ENCODE measurements around the gene EML4. TPM values are rescaled to one million over a fixed set of nuclear protein-coding genes. Genes with fewer than 3 reads are reported as not detected.

The EML4 gene
- polyA plus RNA-seq, 1 of the 3 experiments (the other 2 are of a cell fraction) = 35.0 TPM

GRCh38 chr2:42296226-42296625, 127.1 kb downstream of the EML4 start:
- WGBS (ENCODE audit: low lambda C conversion rate) = 96% methylated on average over 2 of the region's 2 CpGs
- Histone ChIP-seq H3K9me2 (no peaks in the 10 kb centered on the region), H3F3A (replicated peaks; ENCODE audit: insufficient read depth) (no peaks in the 10 kb centered on the region), H3K4me1 (ENCODE audit: control insufficient read depth in 1 of 2, insufficient read depth in 2 of 2, low read depth in 1 of 2, low read length in 1 of 2) (peaks cover 0 to 12% of the 10 kb centered on the region in 2 experiments; a peak in 2 of 4 replicates), H2AFZ (ENCODE audit: low read depth) (no peak overlapping the region), H3K9ac (no peak overlapping the region), H3K36me3 (replicated peaks in 1 of 2; ENCODE audit: control insufficient read depth in 1 of 2, insufficient read depth in 2 of 2, low read length in 1 of 2) (peaks cover 69 to 74% of the 10 kb centered on the region in 2 experiments), H3K4me3 (ENCODE audit: low read depth in 2 of 2, low read length in 1 of 2) (no peak overlapping the region), H3K79me2 (ENCODE audit: insufficient read depth) (no peaks in the 10 kb centered on the region), H3K4me2 (no peak overlapping the region), H4K20me1 (ENCODE audit: insufficient read depth) (no peaks in the 10 kb centered on the region), H3K9me3 (no peaks in the 10 kb centered on the region), H3K27me3 (ENCODE audit: insufficient read depth) (no peaks in the 10 kb centered on the region), H3K27ac (ENCODE audit: low read depth in 2 of 2, low read length in 1 of 2) (no peak overlapping the region)
- TF ChIP-seq MEF2A (IDR thresholded peaks at IDR 0.05; ENCODE audit: borderline replicate concordance, low read depth) = no peak
- no peak for TF ChIP-seq POLR2AphosphoS5 (IDR thresholded peaks at IDR 0.05; ENCODE audit: low read depth, low read length)
- TF ChIP-seq TEAD4 (IDR thresholded peaks at IDR 0.05; ENCODE audit: borderline replicate concordance, insufficient read depth) = no peak
- TF ChIP-seq RFX5 (IDR thresholded peaks at IDR 0.05; ENCODE audit: low read length) = no peak
- no peak for TF ChIP-seq FOSL2 (IDR thresholded peaks at IDR 0.05; ENCODE audit: borderline replicate concordance, low read depth)
- no peak for TF ChIP-seq USF2 (IDR thresholded peaks at IDR 0.05; ENCODE audit: borderline replicate concordance, low read depth, low read length)
- TF ChIP-seq USF1 (IDR thresholded peaks at IDR 0.05; ENCODE audit: borderline replicate concordance, low read depth) = no peak
- no peak for TF ChIP-seq ELF1 (IDR thresholded peaks at IDR 0.05)
- no peak for TF ChIP-seq CTCF (IDR thresholded peaks at IDR 0.05)
- ChIA-PET POLR2A (no interaction called here), CTCF (interaction anchor here (1.1 kb wide), 1 partner anchor 33 kb away, joined by 5 read pairs; no protein-coding TSS in a partner anchor)
- no peak for DNase-seq

- peaks cover 0 to 12% of the 10 kb centered on the region in 2 experiments; a peak in 2 of 4 replicates for H3K4me1 ChIP-seq (ENCODE audit: control insufficient read depth in 1 of 2, insufficient read depth in 2 of 2, low read depth in 1 of 2, low read length in 1 of 2)
- H3K4me2 ChIP-seq = no peak overlapping the region
- H3K4me3 ChIP-seq (ENCODE audit: low read depth in 2 of 2, low read length in 1 of 2) = no peak overlapping the region
- H4K20me1 ChIP-seq (ENCODE audit: insufficient read depth) = no peaks in the 10 kb centered on the region
- H3K79me2 ChIP-seq (ENCODE audit: insufficient read depth) = no peaks in the 10 kb centered on the region
- POLR2A ChIA-PET = no interaction called here
- H3F3A ChIP-seq (replicated peaks; ENCODE audit: insufficient read depth) = no peaks in the 10 kb centered on the region
- H3K27me3 ChIP-seq (ENCODE audit: insufficient read depth) = no peaks in the 10 kb centered on the region
- no peak overlapping the region for H3K27ac ChIP-seq (ENCODE audit: low read depth in 2 of 2, low read length in 1 of 2)
- no peak overlapping the region for H3K9ac ChIP-seq
- no peaks in the 10 kb centered on the region for H3K9me2 ChIP-seq
- no peak for DNase-seq
- no peak overlapping the region for H2AFZ ChIP-seq (ENCODE audit: low read depth)
- WGBS (ENCODE audit: low lambda C conversion rate) = 97% methylated on average over 2 of the region's 2 CpGs
- no peaks in the 10 kb centered on the region for H3K9me3 ChIP-seq
- CTCF ChIA-PET = interaction anchor here (1.0 to 1.4 kb wide), 2 partner anchors 12 to 444 kb away, joined by 3 to 6 read pairs; no protein-coding TSS in a partner anchor
- H3K36me3 ChIP-seq (replicated peaks in 1 of 2; ENCODE audit: control insufficient read depth in 1 of 2, insufficient read depth in 2 of 2, low read length in 1 of 2) = peaks cover 72 to 76% of the 10 kb centered on the region in 2 experiments
- no peak for TF ChIP-seq NRF1 (IDR thresholded peaks at IDR 0.05; ENCODE audit: low read depth, low read length)
- no peak for TF ChIP-seq RFX5 (IDR thresholded peaks at IDR 0.05; ENCODE audit: low read length)
- no peak for TF ChIP-seq ELF1 (IDR thresholded peaks at IDR 0.05)
- TF ChIP-seq TCF12 (IDR thresholded peaks at IDR 0.05) = no peak
- TF ChIP-seq YY1 (IDR thresholded peaks at IDR 0.05; ENCODE audit: low read depth) = no peak
- no peak for TF ChIP-seq CTCF (IDR thresholded peaks at IDR 0.05)
- no peak for TF ChIP-seq POLR2AphosphoS5 (IDR thresholded peaks at IDR 0.05; ENCODE audit: low read depth, low read length)
- TF ChIP-seq FOXJ3 (CRISPR knock-in tag; IDR thresholded peaks at IDR 0.05) = no peak
- TF ChIP-seq ZBTB33 (IDR thresholded peaks at IDR 0.05; ENCODE audit: borderline replicate concordance, low read depth) = no peak
- no peak for TF ChIP-seq GATA2 (CRISPR knock-in tag; IDR thresholded peaks at IDR 0.05)
- TF ChIP-seq MXI1 (IDR thresholded peaks at IDR 0.05; ENCODE audit: low read depth, low read length) = no peak
- no peak for TF ChIP-seq MAX (IDR thresholded peaks at IDR 0.05; ENCODE audit: low read depth)
- no peak for TF ChIP-seq MEF2A (IDR thresholded peaks at IDR 0.05; ENCODE audit: borderline replicate concordance, low read depth)
These were observed 128.3 kb downstream of the EML4 start for GRCh38 chr2:42297322-42297936.

Data from SK-N-SH (cell line).